Measurements from ENCODE around the gene HK1.

HK1 gene

GRCh38 chr10:69311309-69311708, 33.0 kb downstream of the HK1 start:
- Histone ChIP-seq H3K4ac (ENCODE audit: low read depth, low read length) (peak overlapping the region; percentile 76), H3K79me1 (ENCODE audit: low read length) (no peaks in the 10 kb centered on the region), H3K27me3 (ENCODE audit: insufficient read depth, low read length, poor library complexity) (no peaks in the 10 kb centered on the region), H3K56ac (ENCODE audit: low read length) (peak overlapping the region; percentile 83), H3K4me2 (ENCODE audit: low read length) (no peak overlapping the region), H3K36me3 (ENCODE audit: control insufficient read depth, insufficient read depth, low read length) (no peaks in the 10 kb centered on the region), H3K27ac (ENCODE audit: low read depth, low read length) (peak overlapping the region; percentile 2), H3K4me3 (ENCODE audit: low read length) (no peak overlapping the region), H4K8ac (ENCODE audit: low read depth, low read length) (no peak overlapping the region), H2BK15ac (replicated peaks; ENCODE audit: low read depth) (no peak overlapping the region), H3K79me2 (ENCODE audit: control insufficient read depth, insufficient read depth, low read length) (no peaks in the 10 kb centered on the region), H2AK5ac (ENCODE audit: low read length) (no peak overlapping the region), H3K9ac (ENCODE audit: low read length) (no peak overlapping the region), H2BK120ac (ENCODE audit: low read depth, low read length) (peak overlapping the region; percentile 80), H3K23ac (ENCODE audit: low read length) (no peak overlapping the region), H3K18ac (ENCODE audit: low read length) (no peak overlapping the region), H2BK5ac (ENCODE audit: low read length) (peak overlapping the region; percentile 31), H3K4me1 (ENCODE audit: control insufficient read depth, low read depth, low read length) (peaks cover 15% of the 10 kb centered on the region), H4K5ac (ENCODE audit: low read length) (no peak overlapping the region)
- DNase-seq, result peak; percentile 77
- whole genome bisulfite sequencing (ENCODE audit: extremely low coverage, insufficient coverage, low lambda C conversion rate), result no CpG with 5 or more reads among the region's 4 CpGs

DNA sequence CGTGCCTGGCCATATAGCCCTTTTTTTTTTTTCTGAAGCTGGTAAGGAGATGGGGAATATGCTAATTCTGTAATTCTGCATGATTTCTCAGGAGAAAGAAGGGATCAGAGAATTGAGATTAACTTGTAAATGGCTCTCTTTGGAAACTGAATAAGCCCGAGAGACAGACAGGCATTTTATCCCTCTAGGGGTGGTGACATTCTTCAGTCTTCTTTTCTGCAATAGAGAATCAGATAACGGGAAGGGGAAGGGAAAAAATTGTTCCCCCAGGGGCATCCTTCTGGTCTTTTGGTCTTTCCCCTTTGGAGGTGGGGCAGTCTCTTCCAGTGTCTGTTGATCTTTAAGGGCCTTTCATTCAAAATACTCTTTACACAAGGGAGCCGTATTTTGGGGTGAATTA, 34.2 kb downstream of the HK1 start:
- WGBS (ENCODE audit: extremely low coverage, insufficient coverage, low lambda C conversion rate), result no CpG with 5 or more reads among the region's 4 CpGs
- H3K18ac ChIP-seq (ENCODE audit: low read length), result peak overlapping the region; percentile 95
- H4K8ac ChIP-seq (ENCODE audit: low read depth, low read length), result no peak overlapping the region
- peaks cover 18% of the 10 kb centered on the region for H3K4me1 ChIP-seq (ENCODE audit: control insufficient read depth, low read depth, low read length)
- peak overlapping the region; percentile 89 for H2BK120ac ChIP-seq (ENCODE audit: low read depth, low read length)
- peak; percentile 83 for DNase-seq
- no peaks in the 10 kb centered on the region for H3K79me1 ChIP-seq (ENCODE audit: low read length)
- no peak overlapping the region for H2BK15ac ChIP-seq (replicated peaks; ENCODE audit: low read depth)
- H3K27ac ChIP-seq (ENCODE audit: low read depth, low read length), result peak overlapping the region; percentile 87
- no peaks in the 10 kb centered on the region for H3K79me2 ChIP-seq (ENCODE audit: control insufficient read depth, insufficient read depth, low read length)
- no peaks in the 10 kb centered on the region for H3K27me3 ChIP-seq (ENCODE audit: insufficient read depth, low read length, poor library complexity)
- H2AK5ac ChIP-seq (ENCODE audit: low read length), result peak overlapping the region; percentile 72
- H3K23ac ChIP-seq (ENCODE audit: low read length), result no peak overlapping the region
- H3K56ac ChIP-seq (ENCODE audit: low read length), result peak overlapping the region; percentile 83
- peak overlapping the region; percentile 5 for H3K9ac ChIP-seq (ENCODE audit: low read length)
- H3K4me2 ChIP-seq (ENCODE audit: low read length), result no peak overlapping the region
- H3K4me3 ChIP-seq (ENCODE audit: low read length), result no peak overlapping the region
- H3K36me3 ChIP-seq (ENCODE audit: control insufficient read depth, insufficient read depth, low read length), result no peaks in the 10 kb centered on the region
- peak overlapping the region; percentile 90 for H3K4ac ChIP-seq (ENCODE audit: low read depth, low read length)
- peak overlapping the region; percentile 99 for H2BK5ac ChIP-seq (ENCODE audit: low read length)
- H4K5ac ChIP-seq (ENCODE audit: low read length), result no peak overlapping the region

DNA sequence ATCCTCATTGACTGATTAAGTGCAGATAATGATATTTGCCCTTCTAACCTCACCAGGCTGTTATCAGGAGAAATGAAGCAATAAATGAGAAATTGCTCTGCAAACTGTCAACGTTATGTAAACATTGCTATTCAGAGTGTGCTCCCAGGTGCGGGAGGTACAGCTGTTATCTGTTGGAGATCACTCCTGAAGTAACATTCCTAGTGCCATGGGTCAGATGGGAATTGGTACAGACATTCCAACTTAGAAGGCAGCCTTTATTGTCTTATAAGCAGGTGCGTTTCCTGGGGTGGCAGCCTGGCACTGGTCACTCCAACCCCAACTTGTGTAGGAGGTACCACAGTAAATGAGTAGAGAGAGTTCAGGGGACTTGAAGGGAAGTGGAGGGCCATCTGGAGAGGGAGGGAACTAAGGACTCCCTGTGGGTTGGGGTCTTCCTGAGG, 36.8 kb downstream of the HK1 start:
- Histone ChIP-seq H3K79me2 (ENCODE audit: control insufficient read depth, insufficient read depth, low read length) (peaks cover 14% of the 10 kb centered on the region), H3K4me1 (ENCODE audit: control insufficient read depth, low read depth, low read length) (peaks cover 25% of the 10 kb centered on the region), H3K56ac (ENCODE audit: low read length) (no peak overlapping the region), H3K9ac (ENCODE audit: low read length) (no peak overlapping the region), H3K4me2 (ENCODE audit: low read length) (no peak overlapping the region), H3K18ac (ENCODE audit: low read length) (no peak overlapping the region), H4K5ac (ENCODE audit: low read length) (no peak overlapping the region), H2BK120ac (ENCODE audit: low read depth, low read length) (no peak overlapping the region), H3K4me3 (ENCODE audit: low read length) (no peak overlapping the region), H3K27me3 (ENCODE audit: insufficient read depth, low read length, poor library complexity) (no peaks in the 10 kb centered on the region), H2BK5ac (ENCODE audit: low read length) (no peak overlapping the region), H3K27ac (ENCODE audit: low read depth, low read length) (no peak overlapping the region), H2BK15ac (replicated peaks; ENCODE audit: low read depth) (no peak overlapping the region), H3K23ac (ENCODE audit: low read length) (no peak overlapping the region), H3K79me1 (ENCODE audit: low read length) (peaks cover 4% of the 10 kb centered on the region), H3K36me3 (ENCODE audit: control insufficient read depth, insufficient read depth, low read length) (no peaks in the 10 kb centered on the region), H2AK5ac (ENCODE audit: low read length) (peak overlapping the region; percentile 8), H3K4ac (ENCODE audit: low read depth, low read length) (peak overlapping the region; percentile 63), H4K8ac (ENCODE audit: low read depth, low read length) (no peak overlapping the region)
- no CpG with 5 or more reads among the region's 3 CpGs for WGBS (ENCODE audit: extremely low coverage, insufficient coverage, low lambda C conversion rate)
- DNase-seq, result no peak

DNA sequence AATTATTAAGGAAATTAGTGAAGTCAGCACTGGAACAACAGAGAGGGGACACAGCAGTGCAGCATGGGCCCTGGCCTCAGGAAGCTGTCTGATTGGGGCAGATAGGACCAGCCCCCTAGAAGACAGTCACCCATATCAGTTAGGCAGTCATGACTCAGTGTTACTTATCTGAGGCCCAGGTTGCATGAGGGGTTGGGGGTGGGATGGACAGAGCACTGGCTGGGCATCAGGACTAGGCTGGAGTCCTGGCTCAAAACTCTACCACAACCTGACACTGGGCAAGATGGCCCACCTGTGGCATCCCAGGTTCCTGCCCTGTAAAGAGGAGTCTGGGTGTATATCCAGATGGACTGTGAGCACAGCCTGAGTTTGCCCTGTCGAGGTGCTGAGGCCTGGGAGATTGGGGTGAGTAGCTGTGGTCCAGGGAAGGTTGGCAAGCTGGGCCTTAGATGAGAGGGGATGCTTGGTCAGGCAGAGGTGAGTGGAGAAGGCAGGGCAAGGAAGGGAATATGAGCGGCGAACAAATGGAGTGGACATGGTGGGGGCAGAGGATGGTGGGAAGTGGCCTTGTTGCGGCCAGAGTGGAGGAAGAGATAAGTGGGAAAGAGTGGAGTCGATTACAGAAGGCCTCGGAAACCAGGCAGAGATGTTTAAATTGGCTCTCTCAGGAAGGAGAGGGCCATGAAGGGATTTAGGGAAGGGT, 37.5 kb downstream of the HK1 start:
- H2BK5ac ChIP-seq (ENCODE audit: low read length), result peak overlapping the region; percentile 61
- no peak overlapping the region for H2BK15ac ChIP-seq (replicated peaks; ENCODE audit: low read depth)
- H4K8ac ChIP-seq (ENCODE audit: low read depth, low read length), result no peak overlapping the region
- DNase-seq, result no peak
- no peak overlapping the region for H3K4me3 ChIP-seq (ENCODE audit: low read length)
- H3K9ac ChIP-seq (ENCODE audit: low read length), result peak overlapping the region; percentile 25
- no peak overlapping the region for H3K18ac ChIP-seq (ENCODE audit: low read length)
- no peak overlapping the region for H2BK120ac ChIP-seq (ENCODE audit: low read depth, low read length)
- H3K79me2 ChIP-seq (ENCODE audit: control insufficient read depth, insufficient read depth, low read length), result peaks cover 20% of the 10 kb centered on the region
- no peak overlapping the region for H3K23ac ChIP-seq (ENCODE audit: low read length)
- peak overlapping the region; percentile 17 for H4K5ac ChIP-seq (ENCODE audit: low read length)
- no peaks in the 10 kb centered on the region for H3K27me3 ChIP-seq (ENCODE audit: insufficient read depth, low read length, poor library complexity)
- H3K56ac ChIP-seq (ENCODE audit: low read length), result peak overlapping the region; percentile 63
- H3K27ac ChIP-seq (ENCODE audit: low read depth, low read length), result no peak overlapping the region
- H3K4me2 ChIP-seq (ENCODE audit: low read length), result no peak overlapping the region
- peak overlapping the region; percentile 95 for H2AK5ac ChIP-seq (ENCODE audit: low read length)
- H3K4me1 ChIP-seq (ENCODE audit: control insufficient read depth, low read depth, low read length), result peaks cover 29% of the 10 kb centered on the region
- H3K79me1 ChIP-seq (ENCODE audit: low read length), result peaks cover 7% of the 10 kb centered on the region
- WGBS (ENCODE audit: extremely low coverage, insufficient coverage, low lambda C conversion rate), result no CpG with 5 or more reads among the region's 6 CpGs
- H3K36me3 ChIP-seq (ENCODE audit: control insufficient read depth, insufficient read depth, low read length), result no peaks in the 10 kb centered on the region
- peak overlapping the region; percentile 63 for H3K4ac ChIP-seq (ENCODE audit: low read depth, low read length)

GRCh38 chr10:69316313-69317059, 38.2 kb downstream of the HK1 start:
- Histone ChIP-seq H3K4me3 (ENCODE audit: low read length) (no peak overlapping the region), H3K27me3 (ENCODE audit: insufficient read depth, low read length, poor library complexity) (no peaks in the 10 kb centered on the region), H4K5ac (ENCODE audit: low read length) (peak overlapping the region; percentile 17), H3K27ac (ENCODE audit: low read depth, low read length) (no peak overlapping the region), H3K56ac (ENCODE audit: low read length) (peak overlapping the region; percentile 63), H3K79me2 (ENCODE audit: control insufficient read depth, insufficient read depth, low read length) (peaks cover 28% of the 10 kb centered on the region), H3K9ac (ENCODE audit: low read length) (peak overlapping the region; percentile 25), H3K79me1 (ENCODE audit: low read length) (peaks cover 7% of the 10 kb centered on the region), H4K8ac (ENCODE audit: low read depth, low read length) (no peak overlapping the region), H2BK5ac (ENCODE audit: low read length) (peak overlapping the region; percentile 61), H3K4me1 (ENCODE audit: control insufficient read depth, low read depth, low read length) (peaks cover 36% of the 10 kb centered on the region), H3K36me3 (ENCODE audit: control insufficient read depth, insufficient read depth, low read length) (no peaks in the 10 kb centered on the region), H3K4me2 (ENCODE audit: low read length) (no peak overlapping the region), H3K18ac (ENCODE audit: low read length) (no peak overlapping the region), H2BK120ac (ENCODE audit: low read depth, low read length) (no peak overlapping the region), H3K4ac (ENCODE audit: low read depth, low read length) (peak overlapping the region; percentile 63), H3K23ac (ENCODE audit: low read length) (no peak overlapping the region), H2BK15ac (replicated peaks; ENCODE audit: low read depth) (no peak overlapping the region), H2AK5ac (ENCODE audit: low read length) (peak overlapping the region; percentile 95)
- WGBS (ENCODE audit: extremely low coverage, insufficient coverage, low lambda C conversion rate), result no CpG with 5 or more reads among the region's 6 CpGs
- DNase-seq, result peak; percentile 70

Measured in mesendoderm (in vitro differentiated cells).